SK-N-SH treated with all-trans-retinoic acid at 6 μM for 48 hours (cell line): ENCODE data around the gene POLD4.

Experiments used
- ATAC-seq: fragments of 200-7000 bp; cut with Tn5 transposase; 3 replicates; pipeline ENCODE4 v1.9.1; 2020; ENCODE audit warnings: mild to moderate bottlenecking, moderate library complexity
- ARNTL ChIP-seq: fragments of 450-650 bp; formaldehyde crosslinking; IDR thresholded peaks from 2 replicates; pipeline ENCODE4 v1.5.0; 2020; ENCODE audit warnings: low read depth, mild to moderate bottlenecking, moderate library complexity, borderline replicate concordance
- BACH2 ChIP-seq: fragments of 250-450 bp; sonication (Bioruptor Pico); IDR thresholded peaks from 2 replicates; pipeline ENCODE4 v1.9.0; 2021; ENCODE audit warnings: mild to moderate bottlenecking, borderline replicate concordance
- CREB5 ChIP-seq: fragments of 250-450 bp; sonication (Bioruptor Pico); IDR thresholded peaks from 2 replicates; pipeline ENCODE4 v1.5.1; 2020; ENCODE audit warnings: low read depth, mild to moderate bottlenecking, moderate library complexity
- CSDC2 ChIP-seq: fragments of 250-450 bp; sonication (Bioruptor Pico); IDR thresholded peaks from 2 replicates; pipeline ENCODE4 v1.5.0; 2020; ENCODE audit warnings: mild to moderate bottlenecking, moderate library complexity
- GLIS3 ChIP-seq: fragments of 250-450 bp; sonication (Bioruptor Pico); IDR thresholded peaks from 2 replicates; pipeline ENCODE4 v1.5.0; 2020; ENCODE audit warnings: mild to moderate bottlenecking, moderate library complexity
- ISL1 ChIP-seq: fragments of 250-450 bp; sonication (Bioruptor Pico); IDR thresholded peaks from 2 replicates; pipeline ENCODE4 v2.1.2; 2022; ENCODE audit warnings: mild to moderate bottlenecking, moderate library complexity
- OSR1 ChIP-seq: fragments of 250-450 bp; sonication (Bioruptor Pico); IDR thresholded peaks from 2 replicates; pipeline ENCODE4 v1.8.0; 2022; ENCODE audit warnings: moderate library complexity, mild to moderate bottlenecking, inconsistent platforms
- PATZ1 ChIP-seq: fragments of 250-450 bp; sonication (Bioruptor Pico); IDR thresholded peaks from 2 replicates; pipeline ENCODE4 v1.8.0; 2020; ENCODE audit warnings: mild to moderate bottlenecking, moderate library complexity, borderline replicate concordance
- POU6F1 ChIP-seq: fragments of 250-450 bp; sonication (Bioruptor Pico); IDR thresholded peaks from 2 replicates; pipeline ENCODE4 v1.8.0; 2021; ENCODE audit warnings: low read depth, mild to moderate bottlenecking, moderate library complexity, borderline replicate concordance
- PPARA ChIP-seq: fragments of 250-450 bp; sonication (Bioruptor Pico); IDR thresholded peaks from 2 replicates; pipeline ENCODE4 v1.5.0; 2020; ENCODE audit warnings: mild to moderate bottlenecking, borderline replicate concordance
- RARB ChIP-seq: fragments of 250-450 bp; sonication (Bioruptor Pico); IDR thresholded peaks from 2 replicates; pipeline ENCODE4 v1.8.0; 2021; ENCODE audit warnings: mild to moderate bottlenecking, moderate library complexity
- TCF4 ChIP-seq: fragments of 250-450 bp; sonication (Bioruptor Pico); IDR thresholded peaks from 2 replicates; pipeline ENCODE4 v1.8.0; 2021; ENCODE audit warnings: mild to moderate bottlenecking, moderate library complexity, borderline replicate concordance
- TOX ChIP-seq: fragments of 250-450 bp; sonication (Bioruptor Pico); IDR thresholded peaks from 2 replicates; pipeline ENCODE4 v1.8.0; 2021; ENCODE audit warnings: mild to moderate bottlenecking, moderate library complexity, borderline replicate concordance
- TSHZ2 ChIP-seq: fragments of 250-450 bp; sonication (Bioruptor Pico); IDR thresholded peaks from 2 replicates; pipeline ENCODE4 v1.5.0; 2020; ENCODE audit warnings: mild to moderate bottlenecking, moderate library complexity
- ZFP3 ChIP-seq: fragments of 250-450 bp; sonication (Bioruptor Pico); IDR thresholded peaks from 2 replicates; pipeline ENCODE4 v1.5.0; 2020; ENCODE audit warnings: mild to moderate bottlenecking, moderate library complexity
- ZFP30 ChIP-seq: fragments of 450-650 bp; formaldehyde crosslinking; IDR thresholded peaks from 2 replicates; pipeline ENCODE4 v1.5.0; 2022; ENCODE audit warnings: mild to moderate bottlenecking, moderate library complexity
- ZNF565 ChIP-seq: fragments of 450-650 bp; formaldehyde crosslinking; conservative IDR thresholded peaks from 2 replicates; pipeline ENCODE4 v1.5.0; 2020; ENCODE audit warnings: low read depth, mild to moderate bottlenecking, moderate library complexity
- ZNF70 ChIP-seq: fragments of 450-650 bp; formaldehyde crosslinking; IDR thresholded peaks from 2 replicates; pipeline ENCODE4 v1.5.0; 2020; ENCODE audit warnings: mild to moderate bottlenecking, moderate library complexity

POLD4 gene

GRCh38 chr11:67393990-67394389 lies 40.6 kb upstream of the POLD4 start (continued):
- no peak for TF ChIP-seq POU6F1 (CRISPR knock-in tag)
- TF ChIP-seq TCF4 (CRISPR knock-in tag), result no peak
- no peak for TF ChIP-seq BACH2 (CRISPR knock-in tag)
- TF ChIP-seq ZFP30 (CRISPR knock-in tag), result no peak

GRCh38 chr11:67393437-67393836 lies 40.1 kb upstream of the POLD4 start:
- TF ChIP-seq PPARA, result no peak
- TF ChIP-seq ISL1 (CRISPR knock-in tag), result no peak
- no peak for TF ChIP-seq RARB
- no peak for TF ChIP-seq GLIS3
- no peak for TF ChIP-seq TCF4 (CRISPR knock-in tag)
- no peak for TF ChIP-seq ZNF565
- no peak for ATAC-seq

GRCh38 chr11:67392183-67392715 lies 38.9 kb upstream of the POLD4 start:
- TF ChIP-seq CREB5 (CRISPR knock-in tag) (no peak), PATZ1 (CRISPR knock-in tag) (no peak), BACH2 (CRISPR knock-in tag) (no peak)
- TF ChIP-seq, all 23 proteins: peak for 0
- ATAC-seq, result peak; percentile 16

GRCh38 chr11:67391304-67392182 lies 38.2 kb upstream of the POLD4 start, which contains the start of gene RAD9A:
TSS of gene RAD9A (plus strand) at chr11:67391986. CDS start at chr11:67392045, 59 bp downstream.
- TF ChIP-seq TSHZ2 (CRISPR knock-in tag), result 0 out of 2 replicates have a peak, but pooled peaks have one; percentile 17
- no peak for TF ChIP-seq OSR1
- peak; percentile 97 for TF ChIP-seq ARNTL (CRISPR knock-in tag)
- no peak for TF ChIP-seq ZNF70 (CRISPR knock-in tag)
- TF ChIP-seq ZFP3 (CRISPR knock-in tag), result 0 out of 2 replicates have a peak, but pooled peaks have one; percentile 60
- ATAC-seq, result peak; percentile 77

GRCh38 chr11:67390947-67391303 lies 37.6 kb upstream of the POLD4 start:
- ATAC-seq, result no peak
- TF ChIP-seq ZNF565 (no peak), PPARA (no peak), OSR1 (no peak), ZFP30 (CRISPR knock-in tag) (no peak), RARB (no peak), BACH2 (CRISPR knock-in tag) (no peak), ARNTL (CRISPR knock-in tag) (no peak), TCF4 (CRISPR knock-in tag) (no peak), TOX (no peak), ZFP3 (CRISPR knock-in tag) (no peak), CSDC2 (no peak), ISL1 (CRISPR knock-in tag) (no peak), PATZ1 (CRISPR knock-in tag) (no peak), CREB5 (CRISPR knock-in tag) (no peak), ZNF70 (CRISPR knock-in tag) (no peak)
